ENCODE results near the gene ELMOD3. TPM values are rescaled to one million over a fixed set of nuclear protein-coding genes. Genes with fewer than 3 reads are reported as not detected.

ELMOD3 gene
- total RNA-seq, 1 donor from 2014 or later: 14.3 TPM

DNA sequence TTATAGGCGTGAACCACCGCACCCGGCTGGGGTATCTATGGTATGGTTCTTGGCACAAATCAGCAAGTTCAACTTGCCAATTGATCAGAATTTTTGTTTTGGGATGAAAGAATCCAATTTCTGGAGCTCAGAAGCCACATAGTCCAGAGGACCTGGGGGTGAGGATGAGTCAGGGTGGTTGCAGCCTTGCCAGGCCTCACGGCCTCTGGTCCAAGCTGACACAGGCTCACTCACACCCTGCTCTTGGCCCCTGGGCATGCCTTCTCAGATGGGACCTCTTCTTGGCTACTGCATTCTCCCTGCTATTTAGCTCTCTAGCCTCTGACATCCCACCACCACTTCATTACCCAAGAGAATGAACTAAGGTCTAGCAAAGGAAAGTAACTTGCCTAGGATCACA lies 39.3 kb downstream of the ELMOD3 start:
- Mint-ChIP-seq H3K4me3 (ENCODE audit: unreplicated experiment) (no peak overlapping the region), H3K4me1 (ENCODE audit: low read depth) (peaks cover 5% of the 10 kb centered on the region), H3K36me3 (ENCODE audit: low read depth) (peaks cover 10% of the 10 kb centered on the region), H3K27me3 (ENCODE audit: low read depth) (no peaks in the 10 kb centered on the region), H3K27ac (ENCODE audit: unreplicated experiment) (no peak overlapping the region), H3K9me3 (ENCODE audit: low read depth) (no peaks in the 10 kb centered on the region)
- TF ChIP-seq CTCF (IDR thresholded peaks at IDR 0.05): no peak
- DNase-seq (ENCODE audit: low spot score): peak; percentile 54

- Mint-ChIP-seq H3K27me3 (ENCODE audit: low read depth) (no peaks in the 10 kb centered on the region), H3K4me3 (ENCODE audit: unreplicated experiment) (no peak overlapping the region), H3K9me3 (ENCODE audit: low read depth) (no peaks in the 10 kb centered on the region), H3K4me1 (ENCODE audit: low read depth) (peaks cover 5% of the 10 kb centered on the region), H3K27ac (ENCODE audit: unreplicated experiment) (no peak overlapping the region), H3K36me3 (ENCODE audit: low read depth) (peaks cover 10% of the 10 kb centered on the region)
- peak; percentile 38 for DNase-seq (ENCODE audit: low spot score)
- no peak for TF ChIP-seq CTCF (IDR thresholded peaks at IDR 0.05)
Measured at GRCh38 chr2:85394261-85394681, 39.7 kb downstream of the ELMOD3 start.

GRCh38 chr2:85394976-85395375 lies 40.4 kb downstream of the ELMOD3 start:
- Mint-ChIP-seq H3K9me3 (ENCODE audit: low read depth) (no peaks in the 10 kb centered on the region), H3K27ac (ENCODE audit: unreplicated experiment) (no peak overlapping the region), H3K27me3 (ENCODE audit: low read depth) (no peaks in the 10 kb centered on the region), H3K4me3 (ENCODE audit: unreplicated experiment) (no peak overlapping the region), H3K4me1 (ENCODE audit: low read depth) (peaks cover 5% of the 10 kb centered on the region), H3K36me3 (ENCODE audit: low read depth) (peaks cover 10% of the 10 kb centered on the region)
- no peak for TF ChIP-seq CTCF (IDR thresholded peaks at IDR 0.05)
- DNase-seq (ENCODE audit: low spot score): peak; percentile 52

DNA sequence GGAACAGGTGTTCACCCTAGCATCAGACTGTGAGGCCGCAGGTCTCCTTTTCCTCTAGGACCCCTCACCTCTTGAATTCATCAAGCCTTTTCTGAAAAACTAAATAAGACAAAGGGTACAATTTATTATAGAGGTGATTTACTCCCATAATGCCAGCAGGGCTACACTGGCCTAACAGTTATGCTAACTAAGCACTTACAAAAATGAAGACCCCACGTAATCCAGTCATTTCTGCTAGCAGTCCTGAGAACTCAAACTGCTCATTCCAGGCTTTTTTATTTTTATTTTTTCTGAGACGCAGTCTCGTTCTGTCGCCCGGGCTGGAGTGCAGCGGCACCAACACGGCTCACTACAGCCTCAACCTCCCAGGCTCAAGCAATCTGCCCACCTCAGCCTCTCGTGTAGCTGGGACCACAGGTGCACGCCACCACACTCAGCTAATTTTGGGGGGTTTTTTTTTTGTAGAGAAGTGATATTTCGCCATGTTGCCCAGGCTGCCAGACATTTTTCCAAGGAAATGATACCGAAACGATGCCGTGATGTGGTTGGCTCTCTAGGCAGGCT lies 41.4 kb downstream of the ELMOD3 start:
- Mint-ChIP-seq H3K4me3 (ENCODE audit: unreplicated experiment) (no peak overlapping the region), H3K9me3 (ENCODE audit: low read depth) (no peaks in the 10 kb centered on the region), H3K36me3 (ENCODE audit: low read depth) (peaks cover 13% of the 10 kb centered on the region), H3K27me3 (ENCODE audit: low read depth) (no peaks in the 10 kb centered on the region), H3K27ac (ENCODE audit: unreplicated experiment) (no peak overlapping the region), H3K4me1 (ENCODE audit: low read depth) (peaks cover 5% of the 10 kb centered on the region)
- no peak for TF ChIP-seq CTCF (IDR thresholded peaks at IDR 0.05)
- peak; percentile 33 for DNase-seq (ENCODE audit: low spot score)

DNA sequence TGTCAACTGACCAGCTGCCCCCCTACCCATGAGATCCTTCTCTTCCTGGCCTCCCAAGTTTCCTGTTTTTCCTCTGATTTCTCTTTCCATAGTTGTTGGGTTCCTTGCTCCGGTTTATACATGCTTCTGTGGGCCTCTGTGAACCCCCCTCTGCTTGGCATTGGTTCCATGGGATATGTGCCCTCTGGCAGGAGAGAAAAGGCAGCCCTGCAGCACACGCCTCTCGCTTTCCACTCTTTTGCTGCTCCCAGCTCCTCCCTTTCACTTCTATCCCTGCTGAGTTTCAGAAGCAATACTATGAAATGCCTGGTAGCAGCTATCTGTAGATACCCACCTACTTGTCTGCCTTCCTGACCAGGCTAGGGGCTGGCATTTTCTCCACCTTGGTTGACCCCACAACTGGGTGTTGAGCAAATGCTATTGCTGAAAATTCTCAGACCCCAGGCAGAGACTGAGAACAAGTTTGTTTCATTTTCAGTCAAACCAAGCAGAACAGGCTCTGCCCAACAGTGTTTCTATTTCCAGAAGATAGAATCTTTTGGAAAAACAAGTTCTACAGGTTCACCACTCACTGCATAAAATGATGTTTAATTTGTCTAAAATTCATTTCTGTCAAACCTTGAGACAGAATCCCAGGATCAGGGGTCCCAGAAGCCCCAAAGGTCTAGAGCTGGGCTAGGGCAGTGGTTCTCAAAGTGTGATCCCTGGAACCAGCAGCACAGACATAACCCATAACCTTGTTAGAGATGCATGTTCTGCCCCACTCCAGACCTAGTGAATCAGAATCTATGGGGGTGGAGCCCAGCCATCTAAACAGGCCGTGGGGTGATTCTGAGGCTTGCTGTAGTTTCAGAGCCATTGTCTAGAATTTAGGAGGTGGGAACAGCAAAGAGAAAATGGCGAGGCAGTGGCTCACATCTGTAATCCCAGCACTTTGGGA lies 42.2 kb downstream of the ELMOD3 start:
- Mint-ChIP-seq H3K9me3 (ENCODE audit: low read depth) (no peaks in the 10 kb centered on the region), H3K36me3 (ENCODE audit: low read depth) (peaks cover 15% of the 10 kb centered on the region), H3K27me3 (ENCODE audit: low read depth) (no peaks in the 10 kb centered on the region), H3K27ac (ENCODE audit: unreplicated experiment) (no peak overlapping the region), H3K4me3 (ENCODE audit: unreplicated experiment) (no peak overlapping the region), H3K4me1 (ENCODE audit: low read depth) (peaks cover 5% of the 10 kb centered on the region)
- DNase-seq (ENCODE audit: low spot score): no peak
- TF ChIP-seq CTCF (IDR thresholded peaks at IDR 0.05): no peak

Data from chondrocyte (in vitro differentiated cells).